OCI-LY1 (cell line): ENCODE measurements around the gene SELENOO.

Experiments used
- EZH2 ChIP-seq: fragments of 200-600 bp; sonication (generic), shearing (Covaris generic); IDR thresholded peaks from 2 replicates; pipeline ENCODE4 v1.8.0; 2017; ENCODE audit warnings: borderline replicate concordance, mixed run types, mild to moderate bottlenecking, antibody characterized with exemption, low read length, moderate library complexity, mixed read lengths
- TF ChIP-seq, protein P1 (sequence below): fragments of 200-600 bp; sonication (generic), shearing (Covaris generic); IDR thresholded peaks from 2 replicates; pipeline ENCODE4 v1.5.1; 2017; ENCODE audit warnings: mild to moderate bottlenecking, antibody characterized with exemption, low read length, moderate library complexity, mixed read lengths

DNA sequence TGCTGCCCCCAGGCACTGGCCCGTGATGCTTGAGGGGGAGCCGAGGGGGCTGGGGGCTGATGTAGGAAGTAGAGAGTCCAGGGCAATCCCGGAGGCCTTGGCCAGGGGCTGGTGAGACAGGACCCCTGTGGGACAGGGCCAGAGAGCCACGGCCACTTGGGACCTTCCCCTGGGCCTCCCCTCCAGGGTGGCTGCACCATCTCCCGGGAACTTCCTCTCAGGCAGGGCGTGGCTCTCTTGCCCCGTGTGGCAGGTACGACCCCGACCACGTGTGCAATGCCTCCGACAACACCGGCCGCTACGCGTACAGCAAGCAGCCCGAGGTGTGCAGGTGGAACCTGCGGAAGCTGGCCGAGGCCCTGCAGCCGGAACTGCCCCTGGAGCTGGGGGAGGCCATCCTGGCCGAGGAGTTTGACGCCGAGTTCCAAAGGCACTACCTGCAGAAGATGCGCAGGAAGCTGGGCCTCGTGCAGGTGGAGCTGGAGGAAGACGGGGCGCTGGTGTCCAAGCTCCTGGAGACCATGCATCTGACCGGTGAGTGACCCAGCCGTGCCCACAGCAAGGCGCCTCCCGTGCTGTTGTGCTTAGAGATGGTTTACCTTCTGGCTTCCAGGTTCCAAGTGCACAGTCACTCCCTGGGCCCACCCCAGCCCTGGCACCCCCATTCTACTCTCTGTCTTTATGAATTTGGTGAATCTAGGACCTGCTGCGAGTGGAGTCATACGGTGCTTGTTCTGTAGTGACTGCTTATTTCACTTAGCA, 9.7 kb downstream of the SELENOO start:
- TF ChIP-seq, protein P1, sequence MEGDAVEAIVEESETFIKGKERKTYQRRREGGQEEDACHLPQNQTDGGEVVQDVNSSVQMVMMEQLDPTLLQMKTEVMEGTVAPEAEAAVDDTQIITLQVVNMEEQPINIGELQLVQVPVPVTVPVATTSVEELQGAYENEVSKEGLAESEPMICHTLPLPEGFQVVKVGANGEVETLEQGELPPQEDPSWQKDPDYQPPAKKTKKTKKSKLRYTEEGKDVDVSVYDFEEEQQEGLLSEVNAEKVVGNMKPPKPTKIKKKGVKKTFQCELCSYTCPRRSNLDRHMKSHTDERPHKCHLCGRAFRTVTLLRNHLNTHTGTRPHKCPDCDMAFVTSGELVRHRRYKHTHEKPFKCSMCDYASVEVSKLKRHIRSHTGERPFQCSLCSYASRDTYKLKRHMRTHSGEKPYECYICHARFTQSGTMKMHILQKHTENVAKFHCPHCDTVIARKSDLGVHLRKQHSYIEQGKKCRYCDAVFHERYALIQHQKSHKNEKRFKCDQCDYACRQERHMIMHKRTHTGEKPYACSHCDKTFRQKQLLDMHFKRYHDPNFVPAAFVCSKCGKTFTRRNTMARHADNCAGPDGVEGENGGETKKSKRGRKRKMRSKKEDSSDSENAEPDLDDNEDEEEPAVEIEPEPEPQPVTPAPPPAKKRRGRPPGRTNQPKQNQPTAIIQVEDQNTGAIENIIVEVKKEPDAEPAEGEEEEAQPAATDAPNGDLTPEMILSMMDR = no peak
- TF ChIP-seq EZH2 = no peak
